Trophoblast cell (in vitro differentiated cells and primary cell): ENCODE data around the gene STAB1.

Experiments used
- DNase-seq, 2 donors: peaks; one replicate each; pipeline ENCODE4 v3.0.0-alpha.2; 2016
- H2AFZ ChIP-seq: 2 replicates; pipeline ENCODE4 v1.6.1; 2013; ENCODE audit warnings: low read length, moderate library complexity, mild to moderate bottlenecking; ENCODE audit not compliant: insufficient read depth, poor library complexity
- H2AK5ac ChIP-seq: 2 replicates; pipeline ENCODE4 v1.6.1; 2013; ENCODE audit warnings: mild to moderate bottlenecking, low read length
- H2BK120ac ChIP-seq: 2 replicates; pipeline ENCODE4 v1.6.1; 2013; ENCODE audit warnings: low read length, mild to moderate bottlenecking, moderate library complexity; ENCODE audit not compliant: insufficient read depth, poor library complexity
- H2BK12ac ChIP-seq: 2 replicates; pipeline ENCODE4 v1.6.1; 2013; ENCODE audit warnings: mild to moderate bottlenecking, low read length, moderate library complexity
- H2BK5ac ChIP-seq: 2 replicates; pipeline ENCODE4 v1.6.1; 2013; ENCODE audit warnings: low read length, low read depth, moderate library complexity, mild to moderate bottlenecking; ENCODE audit not compliant: poor library complexity
- H3K14ac ChIP-seq: 2 replicates; pipeline ENCODE4 v1.6.1; 2013; ENCODE audit warnings: mild to moderate bottlenecking, low read length
- H3K18ac ChIP-seq: 2 replicates; pipeline ENCODE4 v1.6.1; 2013; ENCODE audit warnings: mild to moderate bottlenecking, low read length
- H3K23ac ChIP-seq: 2 replicates; pipeline ENCODE4 v1.6.1; 2013; ENCODE audit warnings: low read length
- H3K27ac ChIP-seq: 2 replicates; pipeline ENCODE4 v1.5.1; 2013; ENCODE audit warnings: low read depth, mild to moderate bottlenecking, inconsistent platforms, low read length, moderate library complexity
- H3K27me3 ChIP-seq: 2 replicates; pipeline ENCODE4 v1.6.1; 2013; ENCODE audit warnings: inconsistent platforms, mild to moderate bottlenecking, low read length, moderate library complexity; ENCODE audit not compliant: insufficient read depth
- H3K36me3 ChIP-seq, 2 experiments: 1 replicate in 1 of 2; 2 replicates in 1 of 2; pipeline ENCODE4 v1.6.1; 2013; ENCODE audit warnings: low read length in 2 of 2, mild to moderate bottlenecking in 2 of 2, moderate library complexity in 1 of 2; ENCODE audit not compliant: insufficient read depth in 2 of 2, control insufficient read depth in 1 of 2
- H3K4ac ChIP-seq: 2 replicates; pipeline ENCODE4 v1.6.1; 2013; ENCODE audit warnings: low read depth, mild to moderate bottlenecking, low read length, moderate library complexity
- H3K4me1 ChIP-seq, 2 experiments: 1 replicate in 1 of 2; 2 replicates in 1 of 2; pipeline ENCODE4 v1.6.1; 2013; ENCODE audit warnings: low read length in 2 of 2, mild to moderate bottlenecking in 2 of 2, moderate library complexity in 1 of 2; ENCODE audit not compliant: insufficient read depth in 2 of 2, control insufficient read depth in 1 of 2
- H3K4me2 ChIP-seq: 2 replicates; pipeline ENCODE4 v1.6.1; 2013; ENCODE audit warnings: inconsistent platforms, mild to moderate bottlenecking, low read length, moderate library complexity
- H3K4me3 ChIP-seq: 2 replicates; pipeline ENCODE4 v1.5.1; 2013; ENCODE audit warnings: mild to moderate bottlenecking, low read depth, low read length, inconsistent platforms
- H3K79me1 ChIP-seq: one replicate; pipeline ENCODE4 v1.6.1; 2013; ENCODE audit warnings: low read length
- H3K79me2 ChIP-seq: 2 replicates; pipeline ENCODE4 v1.6.1; 2013; ENCODE audit warnings: low read length, mild to moderate bottlenecking; ENCODE audit not compliant: control insufficient read depth, insufficient read depth, poor library complexity
- H3K9ac ChIP-seq: 2 replicates; pipeline ENCODE4 v1.6.1; 2013; ENCODE audit warnings: mild to moderate bottlenecking, low read length
- H3K9me3 ChIP-seq: 2 replicates; pipeline ENCODE4 v1.6.1; 2013; ENCODE audit warnings: low read depth, mild to moderate bottlenecking, control low read depth, inconsistent platforms, low read length; ENCODE audit not compliant: insufficient read depth
- H4K12ac ChIP-seq: 2 replicates; pipeline ENCODE4 v1.6.1; 2013; ENCODE audit warnings: low read depth, mild to moderate bottlenecking, low read length, moderate library complexity
- H4K8ac ChIP-seq: 2 replicates; pipeline ENCODE4 v1.6.1; 2013; ENCODE audit warnings: low read depth, mild to moderate bottlenecking, low read length, moderate library complexity
- H4K91ac ChIP-seq: one replicate; pipeline ENCODE4 v1.6.1; 2013; ENCODE audit warnings: low read depth, mild to moderate bottlenecking, low read length, moderate library complexity
- whole genome bisulfite sequencing: extraction: QIAGEN DNeasy Blood & Tissue Kit; methylation state at CpG from one replicate; pipeline ENCODE4 v1.1.7; 2013; ENCODE audit warnings: missing lambda C conversion rate; ENCODE audit not compliant: insufficient read length, insufficient coverage; ENCODE audit errors: extremely low coverage; 5-methylcytosine and 5-hydroxymethylcytosine counted together

Gene STAB1

DNA sequence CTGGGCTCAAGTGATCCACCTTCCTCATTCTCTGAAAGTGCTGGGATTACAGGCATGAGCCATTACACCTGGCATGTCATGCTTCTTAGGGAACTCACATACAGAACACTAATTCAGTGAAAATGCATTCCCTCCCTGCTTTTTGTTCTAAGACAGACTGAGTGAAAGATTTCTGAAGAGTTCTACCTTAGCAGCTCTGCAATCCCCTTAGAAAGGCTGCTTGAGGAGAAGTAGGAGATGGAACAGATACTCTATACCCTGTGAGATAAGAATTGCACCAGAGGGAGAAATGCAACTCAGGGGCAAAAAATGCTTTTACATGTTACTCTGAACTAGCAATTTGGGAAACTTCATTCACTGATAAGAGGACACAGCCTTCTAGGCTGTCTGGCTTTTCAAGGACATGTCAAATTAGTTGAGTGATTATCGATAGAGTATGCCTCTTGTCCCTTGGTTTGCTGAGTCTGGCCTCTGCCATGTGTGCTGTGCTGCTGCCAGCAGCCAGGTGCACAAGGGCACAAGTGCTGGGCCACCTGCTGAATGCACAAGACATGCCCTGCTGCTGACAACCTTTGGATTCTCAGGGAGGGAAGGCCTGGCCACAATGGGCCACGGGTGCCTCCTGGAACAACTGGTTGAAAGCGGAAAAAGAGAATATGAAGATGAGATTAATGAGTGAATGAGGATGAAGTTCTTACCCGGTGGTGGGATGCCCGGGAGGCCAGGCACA is 59.1 kb downstream of the STAB1 start:
- no peak overlapping the region for H2BK5ac ChIP-seq
- 100% methylated on average over 3 of the region's 5 CpGs for WGBS

DNA sequence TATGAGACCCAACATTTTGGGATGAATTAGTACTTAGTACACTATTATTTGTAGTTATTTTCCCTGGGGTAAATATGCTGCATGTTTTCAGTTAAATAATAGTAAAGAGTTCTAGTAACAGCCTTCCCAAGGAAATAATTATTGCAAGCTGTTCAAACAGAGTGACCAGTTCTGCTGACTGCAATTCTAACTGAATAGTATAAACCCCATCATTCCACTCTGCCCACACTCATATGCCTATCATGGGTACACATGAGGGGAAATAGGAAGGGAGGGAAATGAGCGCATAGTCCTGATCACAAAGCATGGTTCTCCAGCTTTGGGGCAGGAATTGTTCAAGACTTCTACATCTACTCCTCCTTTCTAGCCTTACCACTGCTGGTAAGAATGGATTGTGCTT is 59.9 kb downstream of the STAB1 start:
- H3K9ac ChIP-seq: no peak overlapping the region
- H3K4ac ChIP-seq: no peak overlapping the region
- H3K4me1 ChIP-seq: peaks cover 3 to 8% of the 10 kb centered on the region in 2 experiments
- no peak overlapping the region for H3K18ac ChIP-seq
- H2BK120ac ChIP-seq: no peak overlapping the region
- peaks cover 9 to 44% of the 10 kb centered on the region in 2 experiments for H3K36me3 ChIP-seq
- H3K14ac ChIP-seq: no peak overlapping the region
- no peak overlapping the region for H2AFZ ChIP-seq
- H4K12ac ChIP-seq: no peak overlapping the region
- H2AK5ac ChIP-seq: no peak overlapping the region
- H2BK5ac ChIP-seq: no peak overlapping the region
- H3K4me2 ChIP-seq: no peak overlapping the region
- no peaks in the 10 kb centered on the region for H3K9me3 ChIP-seq
- no peak overlapping the region for H2BK12ac ChIP-seq
- no peak for DNase-seq
- no CpG with 5 or more reads among the region's 1 CpG for WGBS
- no peaks in the 10 kb centered on the region for H3K79me2 ChIP-seq
- peaks cover 3% of the 10 kb centered on the region for H3K79me1 ChIP-seq
- H3K27me3 ChIP-seq: no peaks in the 10 kb centered on the region
- H3K4me3 ChIP-seq: no peak overlapping the region
- H4K8ac ChIP-seq: no peak overlapping the region
- H3K27ac ChIP-seq: no peak overlapping the region
- no peak overlapping the region for H3K23ac ChIP-seq
- H4K91ac ChIP-seq: no peak overlapping the region

More for the DNA sequence above, 59.1 kb downstream of the STAB1 start:
- no peaks in the 10 kb centered on the region for H3K27me3 ChIP-seq
- H3K4ac ChIP-seq: no peak overlapping the region
- H4K91ac ChIP-seq: no peak overlapping the region
- H3K79me2 ChIP-seq: no peaks in the 10 kb centered on the region
- no peak overlapping the region for H2AK5ac ChIP-seq
- H3K9me3 ChIP-seq: no peaks in the 10 kb centered on the region
- peak; percentile 71 to 89 for DNase-seq
- no peak overlapping the region for H3K18ac ChIP-seq
- no peak overlapping the region for H3K4me3 ChIP-seq
- no peak overlapping the region for H2BK12ac ChIP-seq
- no peak overlapping the region for H3K9ac ChIP-seq
- no peak overlapping the region for H4K12ac ChIP-seq
- H3K4me2 ChIP-seq: no peak overlapping the region
- H2AFZ ChIP-seq: no peak overlapping the region
- H2BK120ac ChIP-seq: no peak overlapping the region
- H3K14ac ChIP-seq: no peak overlapping the region
- H3K36me3 ChIP-seq: peaks cover 12 to 44% of the 10 kb centered on the region in 2 experiments
- H3K79me1 ChIP-seq: peaks cover 2% of the 10 kb centered on the region
- H4K8ac ChIP-seq: no peak overlapping the region
- peaks cover 3 to 6% of the 10 kb centered on the region in 2 experiments for H3K4me1 ChIP-seq
- peak overlapping the region; percentile 2 for H3K27ac ChIP-seq
- no peak overlapping the region for H3K23ac ChIP-seq

DNA sequence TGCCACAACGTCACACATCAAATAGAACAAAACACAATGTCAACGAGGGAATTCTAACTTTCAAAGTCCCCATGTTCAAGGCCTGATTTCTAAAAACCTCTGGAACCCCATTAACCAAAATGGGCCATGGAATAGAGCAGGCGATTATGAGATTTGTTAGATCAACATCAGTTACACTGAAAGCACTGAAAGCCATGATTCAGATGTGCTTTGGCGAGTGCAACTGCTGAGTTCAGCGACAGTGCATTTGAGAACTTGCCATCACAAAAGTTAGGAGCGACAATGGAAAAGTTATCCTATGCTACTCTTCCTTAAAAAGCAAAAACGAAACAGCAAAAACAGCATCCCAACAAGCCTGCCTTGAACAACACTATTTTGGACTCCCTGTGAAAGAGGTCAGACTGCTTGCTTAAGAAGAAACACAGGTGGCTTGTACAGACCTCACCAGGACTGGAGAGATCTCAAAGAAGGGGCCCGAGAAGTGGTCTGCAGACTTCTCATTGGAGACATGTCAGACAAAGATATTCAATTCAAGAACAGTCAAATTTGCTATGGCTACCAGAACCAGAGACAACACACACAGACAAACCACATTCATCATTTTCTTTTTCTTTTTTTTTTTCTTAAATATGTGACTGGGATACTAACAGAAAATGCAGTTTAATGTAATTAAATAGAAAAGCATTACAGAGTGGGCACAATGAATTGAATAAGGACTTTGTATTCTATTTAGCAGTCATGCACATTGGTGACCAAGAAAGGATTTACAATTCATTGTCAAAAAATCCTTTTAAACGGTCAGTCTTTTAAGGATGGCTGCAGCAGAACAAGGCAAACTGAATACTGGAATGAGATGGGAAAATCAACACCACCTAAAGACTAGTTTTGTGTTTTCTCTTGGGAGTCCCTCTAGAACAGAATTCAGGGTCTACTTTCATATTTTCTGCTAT is 62.1 kb downstream of the STAB1 start:
- H2BK5ac ChIP-seq: no peak overlapping the region
- WGBS: no CpG with 5 or more reads among the region's 9 CpGs
- H3K27ac ChIP-seq: no peak overlapping the region

DNA sequence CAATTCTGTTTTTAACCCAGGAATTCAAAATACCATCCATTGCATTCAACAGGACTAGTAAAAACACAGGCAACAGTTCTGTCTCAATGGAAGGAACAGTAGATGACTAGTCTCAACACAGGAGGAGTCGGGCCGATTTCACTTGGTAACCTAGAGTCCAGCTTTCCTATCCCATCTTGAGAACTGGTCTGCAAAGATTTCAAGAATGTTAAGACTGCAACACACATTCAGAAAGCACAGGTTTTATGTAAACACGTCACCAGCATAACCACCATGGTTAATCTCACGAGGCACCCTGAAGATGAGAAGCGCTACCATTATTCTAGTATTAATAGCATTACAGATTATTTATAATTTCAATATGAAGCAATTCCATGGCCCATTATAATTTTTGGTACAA is 63.3 kb downstream of the STAB1 start:
- H3K9me3 ChIP-seq: no peaks in the 10 kb centered on the region
- H3K79me1 ChIP-seq: peaks cover 5% of the 10 kb centered on the region
- H3K18ac ChIP-seq: no peak overlapping the region
- H3K23ac ChIP-seq: no peak overlapping the region
- no peak overlapping the region for H2BK12ac ChIP-seq
- no peak overlapping the region for H2AFZ ChIP-seq
- no peak overlapping the region for H4K12ac ChIP-seq
- no peak overlapping the region for H3K4ac ChIP-seq
- no peak overlapping the region for H2BK120ac ChIP-seq
- no peaks in the 10 kb centered on the region for H3K27me3 ChIP-seq
- no peak overlapping the region for H4K8ac ChIP-seq
- H3K79me2 ChIP-seq: no peaks in the 10 kb centered on the region
- no peak overlapping the region for H4K91ac ChIP-seq
- peak; percentile 63 to 86 for DNase-seq
- H3K4me3 ChIP-seq: no peak overlapping the region
- peak overlapping the region; percentile 49 for H3K27ac ChIP-seq
- H3K4me2 ChIP-seq: no peak overlapping the region
- WGBS: no CpG with 5 or more reads among the region's 5 CpGs
- peaks cover 16 to 38% of the 10 kb centered on the region in 2 experiments for H3K36me3 ChIP-seq
- no peak overlapping the region for H2AK5ac ChIP-seq
- H2BK5ac ChIP-seq: no peak overlapping the region
- no peak overlapping the region for H3K9ac ChIP-seq
- no peak overlapping the region for H3K14ac ChIP-seq
- peaks cover 3 to 14% of the 10 kb centered on the region in 2 experiments for H3K4me1 ChIP-seq

More for the DNA sequence above, 62.1 kb downstream of the STAB1 start:
- H3K9ac ChIP-seq: no peak overlapping the region
- H4K8ac ChIP-seq: no peak overlapping the region
- H2BK120ac ChIP-seq: no peak overlapping the region
- no peak overlapping the region for H3K4ac ChIP-seq
- no peak overlapping the region for H2AK5ac ChIP-seq
- peaks cover 3 to 14% of the 10 kb centered on the region in 2 experiments for H3K4me1 ChIP-seq
- H3K9me3 ChIP-seq: no peaks in the 10 kb centered on the region
- no peak overlapping the region for H3K18ac ChIP-seq
- H3K79me1 ChIP-seq: peaks cover 5% of the 10 kb centered on the region
- DNase-seq: no peak
- no peak overlapping the region for H4K12ac ChIP-seq
- H3K23ac ChIP-seq: no peak overlapping the region
- H3K79me2 ChIP-seq: no peaks in the 10 kb centered on the region
- H3K14ac ChIP-seq: no peak overlapping the region
- H4K91ac ChIP-seq: no peak overlapping the region
- no peak overlapping the region for H3K4me3 ChIP-seq
- no peak overlapping the region for H2AFZ ChIP-seq
- H2BK12ac ChIP-seq: no peak overlapping the region
- no peaks in the 10 kb centered on the region for H3K27me3 ChIP-seq
- H3K4me2 ChIP-seq: no peak overlapping the region
- H3K36me3 ChIP-seq: peaks cover 11 to 38% of the 10 kb centered on the region in 2 experiments
